GM21381 (cell line): ENCODE measurements around the gene KAZN.
"Not testable (repeated sequence)": the region's sequence is repeated elsewhere in the genome, so short reads cannot be mapped to it uniquely, and the experiment has no call there.

Experiments used
- ATAC-seq: cut with Tn5 transposase; IDR thresholded peaks from one replicate; pipeline ENCODE4 v1.9.1; 2021; ENCODE audit warnings: mild to moderate bottlenecking, moderate library complexity; ENCODE audit not compliant: unreplicated experiment

Gene KAZN

DNA sequence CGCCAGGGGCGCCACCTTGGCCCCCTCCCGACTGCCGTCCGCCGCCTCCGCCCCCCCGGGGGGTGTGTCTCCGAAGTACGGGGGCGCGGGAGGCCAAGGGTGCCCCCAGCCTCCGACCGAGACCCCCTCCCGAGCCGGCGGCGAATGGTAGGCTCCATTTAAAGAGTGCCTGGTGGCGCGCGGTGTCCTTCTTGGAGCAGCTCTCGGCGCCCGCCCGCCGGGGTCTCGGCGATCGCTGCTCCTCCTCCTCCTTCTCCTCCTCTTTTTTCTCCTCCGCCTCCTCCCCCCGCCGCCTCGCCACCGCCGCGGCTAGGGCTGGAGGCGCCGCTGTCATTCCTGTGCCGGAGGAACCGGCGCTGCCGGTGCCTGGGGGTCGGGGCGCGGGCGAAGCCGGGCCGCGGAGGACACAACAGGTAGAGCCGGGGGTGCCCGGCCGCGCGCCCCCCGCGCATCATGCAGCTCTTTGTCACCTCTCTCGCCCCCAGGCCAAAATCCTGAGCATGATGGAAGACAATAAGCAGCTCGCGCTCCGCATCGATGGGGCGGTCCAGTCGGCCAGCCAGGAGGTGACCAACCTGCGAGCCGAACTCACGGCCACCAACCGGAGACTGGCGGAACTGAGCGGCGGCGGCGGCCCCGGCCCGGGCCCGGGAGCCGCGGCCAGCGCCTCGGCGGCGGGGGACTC, at the start of gene KAZN:
Gene KAZN (plus strand): TSS at position 188 of the 685 bp plus-strand sequence.
- no peak for ATAC-seq

- no peak for ATAC-seq
Measured at GRCh38 chr1:14549897-14550620, 48.4 kb upstream of the KAZN start.

GRCh38 chr1:14551386-14551785, 47.1 kb upstream of the KAZN start:
- no peak for ATAC-seq

DNA sequence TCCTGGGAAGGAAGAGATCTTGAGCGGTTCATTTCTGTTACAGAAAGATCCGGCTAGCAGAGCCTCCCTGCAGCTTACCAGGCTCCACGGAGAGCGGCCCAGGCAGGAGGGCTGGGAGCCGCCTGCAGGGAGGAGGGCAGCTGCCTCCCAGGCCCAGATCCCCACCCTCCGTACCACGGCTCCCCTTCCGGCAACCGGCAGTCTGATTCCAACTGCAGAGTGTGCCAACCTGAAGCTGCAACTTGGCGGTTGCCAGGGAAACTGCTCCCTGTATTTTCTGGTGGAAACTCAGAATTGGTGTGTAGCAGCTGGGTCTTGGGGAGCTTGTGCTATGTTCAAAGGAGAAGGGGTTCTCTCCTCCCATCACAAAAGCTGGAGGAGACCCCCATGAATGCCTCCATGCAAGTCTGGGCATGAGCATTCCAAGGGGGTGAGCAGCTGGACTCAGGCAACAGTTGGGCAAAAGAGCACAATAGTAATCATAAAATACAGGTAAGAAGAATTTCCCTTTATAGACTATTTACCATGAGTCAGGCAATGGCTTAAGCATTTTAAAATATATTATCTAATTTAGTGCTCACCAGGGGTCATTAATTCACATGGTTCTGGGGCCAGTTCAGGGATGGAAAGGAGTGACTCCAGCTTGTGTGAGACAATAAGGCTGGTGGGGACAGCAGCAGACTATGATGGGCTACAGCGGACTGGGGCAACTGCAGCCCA, 46.1 kb upstream of the KAZN start:
- ATAC-seq: no peak

- ATAC-seq: no peak
Measured at GRCh38 chr1:14553711-14554110, 44.8 kb upstream of the KAZN start.

DNA sequence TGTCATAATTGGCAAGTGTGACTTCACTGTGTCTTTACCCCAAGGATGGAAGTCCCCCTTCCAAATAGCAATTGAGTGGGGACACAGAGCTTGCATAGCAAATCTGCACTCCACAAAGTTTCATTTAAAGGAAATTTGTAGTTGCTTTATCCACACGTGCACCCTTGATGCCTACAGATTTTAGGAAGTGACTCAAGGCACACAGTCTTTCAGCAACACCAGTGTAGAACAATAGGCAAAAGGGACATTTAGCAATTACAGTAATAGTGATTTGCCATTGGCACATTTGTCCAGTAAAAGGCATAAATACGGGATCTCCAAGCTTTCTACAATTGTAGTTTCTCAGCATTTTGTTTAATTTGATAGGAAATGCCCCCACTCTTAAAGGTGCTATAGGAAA, 43.4 kb upstream of the KAZN start:
- no peak for ATAC-seq

GRCh38 chr1:14561014-14561693, 37.3 kb upstream of the KAZN start:
- ATAC-seq: no peak

- ATAC-seq: no peak
Measured at GRCh38 chr1:14565090-14565489, 33.4 kb upstream of the KAZN start.

DNA sequence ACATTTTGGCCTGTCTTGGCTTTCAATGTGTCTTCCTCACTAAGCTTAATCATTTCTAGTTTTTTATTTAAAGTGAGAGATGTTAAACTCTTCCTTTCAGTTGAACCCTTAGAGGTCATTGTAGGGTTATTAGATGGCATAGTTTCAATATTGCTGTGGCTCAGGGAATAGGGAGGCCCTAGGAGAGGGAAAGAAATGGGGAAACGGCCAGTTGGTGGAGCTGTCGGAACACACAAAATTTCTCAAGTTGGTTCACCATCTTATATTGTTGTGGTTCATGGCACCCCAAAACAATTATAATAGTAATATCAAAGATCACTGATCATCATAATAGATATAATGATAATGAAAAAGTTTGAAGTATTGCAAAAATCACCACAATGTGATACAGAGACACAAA, 31.4 kb upstream of the KAZN start:
- ATAC-seq: no peak

- ATAC-seq: no peak
Measured at GRCh38 chr1:14567903-14568302, 30.6 kb upstream of the KAZN start.

DNA sequence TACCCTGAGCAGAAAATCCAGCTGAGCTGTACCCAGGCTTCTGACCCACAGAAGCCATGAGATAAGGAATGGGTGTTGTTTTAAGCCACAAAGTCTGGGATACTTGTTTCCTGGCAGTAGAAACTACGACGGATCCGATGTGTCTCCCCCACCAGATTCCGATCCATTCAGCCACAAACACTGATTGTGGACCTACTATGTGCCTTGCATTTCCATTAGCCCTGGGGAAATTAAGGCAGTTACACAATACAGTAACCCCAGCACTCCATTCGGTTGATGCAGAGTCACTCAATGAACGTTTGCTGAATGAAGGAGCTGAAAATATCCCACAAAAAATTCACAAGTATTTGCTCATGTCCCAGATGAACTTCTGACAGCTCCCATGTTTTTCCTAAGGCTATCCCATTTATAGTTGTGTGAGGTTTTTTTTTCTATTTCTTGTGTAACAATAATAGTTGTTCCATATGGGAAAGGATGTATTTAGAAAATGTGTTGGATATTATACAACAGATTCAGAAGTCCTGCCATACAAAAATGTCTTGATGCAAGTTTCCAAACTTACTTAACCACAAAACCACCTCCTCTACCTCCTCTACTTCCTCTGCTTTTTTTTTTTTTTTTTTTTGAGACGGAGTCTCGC, 29.6 kb upstream of the KAZN start:
- no peak for ATAC-seq

DNA sequence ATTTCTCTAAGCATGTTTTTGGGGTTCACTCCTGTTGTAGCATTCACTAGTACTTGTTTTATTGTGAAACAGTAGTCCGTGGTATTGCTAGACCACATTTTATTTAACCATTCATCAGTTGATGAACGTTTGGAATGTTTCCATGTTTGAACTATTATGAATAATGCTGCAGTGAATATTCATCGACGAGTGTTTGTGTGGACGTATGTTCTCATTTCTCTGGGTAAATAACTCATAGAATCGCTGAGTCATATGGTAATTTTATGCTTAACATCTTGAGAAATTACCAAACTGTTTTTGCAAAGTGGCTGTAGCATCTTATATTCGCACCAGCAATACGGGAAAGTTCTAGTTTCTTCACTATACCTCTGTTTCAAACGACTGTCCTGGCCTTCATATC, 28.0 kb upstream of the KAZN start:
- no peak for ATAC-seq

DNA sequence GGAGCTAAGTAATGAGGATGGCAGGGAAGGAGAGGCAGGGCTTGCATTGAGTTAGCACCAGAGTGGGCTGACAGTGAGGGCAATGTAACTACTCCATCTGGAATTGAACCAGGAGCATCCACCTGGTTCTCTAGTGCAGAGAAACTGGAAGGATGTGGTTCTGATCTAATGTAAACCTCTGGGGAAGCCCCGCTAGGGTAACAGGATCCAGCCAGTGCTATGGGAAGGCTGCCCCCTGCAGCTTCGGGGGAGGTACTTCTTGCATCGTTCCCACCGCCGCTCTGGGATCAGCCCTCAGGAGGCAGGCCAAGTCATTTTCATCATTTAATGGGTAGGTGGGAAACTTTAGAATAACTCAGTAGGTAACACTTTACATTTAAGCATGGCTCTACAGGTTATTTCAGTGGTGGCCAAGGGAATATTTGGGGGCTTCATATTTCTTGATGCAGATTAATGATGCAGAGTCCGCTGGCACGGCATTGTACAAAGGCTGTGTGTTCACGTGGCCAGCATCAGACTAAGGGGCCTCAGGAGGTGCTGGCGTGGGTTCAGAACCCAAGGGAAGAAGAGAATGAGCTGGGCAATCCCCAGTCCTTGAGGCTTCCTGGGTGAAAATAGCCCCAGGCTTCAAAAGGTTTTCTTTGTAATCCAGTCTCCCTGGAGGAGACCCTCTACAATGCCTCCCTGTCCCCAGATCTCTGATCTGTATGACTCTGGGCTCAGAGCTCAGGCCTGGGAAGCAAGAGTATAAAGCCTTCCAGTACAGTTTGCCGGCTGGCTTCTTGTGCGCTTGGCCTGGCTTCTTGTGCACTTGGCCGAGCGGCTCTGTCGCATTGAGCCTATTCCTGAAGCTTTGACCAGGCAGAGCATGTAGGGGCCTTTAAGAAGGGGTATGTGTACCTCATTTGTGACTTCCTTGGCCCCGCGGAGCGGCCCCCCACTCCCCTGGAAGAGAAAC, 26.4 kb upstream of the KAZN start:
- ATAC-seq: no peak

DNA sequence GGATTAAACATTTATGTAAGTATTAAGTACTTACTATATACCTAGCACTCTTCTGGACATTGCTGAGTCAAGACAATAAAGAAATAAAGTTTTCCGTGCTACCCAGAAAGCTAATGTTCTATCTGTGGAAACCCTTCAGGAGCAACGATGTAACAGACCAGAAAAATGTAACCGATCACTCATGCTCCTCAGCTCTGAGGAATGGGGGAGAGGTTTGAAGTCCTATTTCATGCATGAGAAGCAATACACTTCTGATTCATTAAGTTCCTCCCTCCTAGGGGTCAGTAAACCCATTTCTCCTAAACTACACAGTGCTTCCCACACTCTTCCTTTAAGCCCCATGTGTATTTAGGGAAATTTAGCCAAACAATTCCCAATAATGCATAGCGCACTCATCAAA, 25.6 kb upstream of the KAZN start:
- ATAC-seq: no peak

DNA sequence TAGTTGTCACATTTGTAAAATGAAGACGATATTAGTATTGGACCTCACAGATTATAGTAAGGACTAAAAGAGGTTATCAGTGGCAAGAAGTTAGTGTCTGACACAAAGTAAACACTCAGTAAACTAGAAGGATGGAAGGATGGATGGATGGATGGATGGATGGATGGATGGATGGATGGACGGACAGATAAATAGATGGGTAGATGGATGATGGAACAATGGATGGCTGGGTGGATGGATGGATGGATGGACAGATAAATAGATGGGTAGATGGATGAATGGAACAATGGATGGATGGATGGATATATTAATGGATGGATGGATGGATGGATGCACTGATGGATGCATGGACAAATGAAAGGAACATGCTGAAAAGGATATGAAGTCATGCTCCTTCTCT, 22.3 kb upstream of the KAZN start:
- no peak for ATAC-seq

DNA sequence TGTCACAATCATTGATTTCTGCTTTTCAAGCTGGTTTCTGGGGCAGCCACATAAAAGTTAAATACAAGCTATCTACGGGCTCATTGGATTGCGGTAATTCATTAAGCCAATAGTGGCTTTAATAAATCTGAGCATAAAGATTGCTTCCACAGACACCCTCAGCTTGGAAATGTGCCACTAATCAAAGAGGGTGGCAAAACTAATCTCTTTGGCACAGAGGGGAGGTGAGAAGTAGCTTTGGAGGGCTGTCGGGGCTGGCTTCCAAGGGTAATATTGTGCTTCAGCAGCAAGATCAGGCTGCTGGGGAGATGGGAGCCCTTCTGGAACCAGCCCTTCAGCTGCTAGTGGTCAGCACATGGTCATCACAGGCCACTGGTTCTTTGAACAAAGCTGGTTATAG, 21.2 kb upstream of the KAZN start:
- no peak for ATAC-seq

DNA sequence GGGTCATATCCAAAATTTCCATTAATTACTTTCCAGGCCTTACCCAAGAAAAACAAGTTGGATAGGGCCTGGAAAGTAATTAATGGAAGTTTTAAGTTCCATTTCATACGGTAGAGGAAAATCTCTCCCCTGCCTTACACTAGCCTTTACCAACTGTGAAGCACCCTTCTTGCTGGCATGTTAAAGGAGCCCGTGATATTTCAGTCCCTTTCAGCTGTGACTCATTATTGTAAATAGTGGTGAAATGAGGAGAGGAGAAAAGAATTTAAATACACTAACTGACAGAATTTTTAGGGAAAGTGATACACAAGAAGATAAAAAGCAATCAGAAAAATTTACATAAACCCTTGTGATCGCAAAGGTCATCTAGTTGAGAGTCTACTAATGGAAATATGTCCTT, 20.3 kb upstream of the KAZN start:
- ATAC-seq: no peak

- ATAC-seq: not testable (repeated sequence)
Measured at GRCh38 chr1:14580295-14580694, 18.2 kb upstream of the KAZN start.

- ATAC-seq: no peak
Measured at GRCh38 chr1:14580986-14581385, 17.5 kb upstream of the KAZN start.

DNA sequence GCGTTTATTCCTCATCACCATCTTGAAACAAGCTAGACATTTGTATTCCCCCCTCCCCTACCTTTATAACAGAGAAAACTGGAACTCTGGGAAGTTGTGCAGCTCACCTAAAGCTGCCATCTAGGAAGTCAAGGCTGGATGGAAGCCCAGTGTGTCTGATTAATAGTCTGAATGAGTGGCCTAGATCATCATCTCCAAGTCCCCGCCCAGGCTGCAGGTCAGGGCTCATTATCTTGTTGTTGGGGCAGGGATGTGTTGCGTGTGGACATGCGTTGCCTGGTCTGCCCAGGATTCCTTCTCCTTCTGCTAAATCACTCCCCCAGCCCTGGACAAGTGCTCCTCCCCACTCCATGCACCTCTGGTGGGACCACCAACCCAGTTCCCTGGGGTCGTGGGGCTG, 14.7 kb upstream of the KAZN start:
- no peak for ATAC-seq
